HG02870 (cell line): ENCODE measurements around the gene FBXO8.

Source experiments
- ATAC-seq: cut with Tn5 transposase; IDR thresholded peaks from one replicate; pipeline ENCODE4 v1.9.1; 2021; ENCODE audit warnings: mild to moderate bottlenecking, moderate library complexity; ENCODE audit not compliant: unreplicated experiment

FBXO8 gene

DNA sequence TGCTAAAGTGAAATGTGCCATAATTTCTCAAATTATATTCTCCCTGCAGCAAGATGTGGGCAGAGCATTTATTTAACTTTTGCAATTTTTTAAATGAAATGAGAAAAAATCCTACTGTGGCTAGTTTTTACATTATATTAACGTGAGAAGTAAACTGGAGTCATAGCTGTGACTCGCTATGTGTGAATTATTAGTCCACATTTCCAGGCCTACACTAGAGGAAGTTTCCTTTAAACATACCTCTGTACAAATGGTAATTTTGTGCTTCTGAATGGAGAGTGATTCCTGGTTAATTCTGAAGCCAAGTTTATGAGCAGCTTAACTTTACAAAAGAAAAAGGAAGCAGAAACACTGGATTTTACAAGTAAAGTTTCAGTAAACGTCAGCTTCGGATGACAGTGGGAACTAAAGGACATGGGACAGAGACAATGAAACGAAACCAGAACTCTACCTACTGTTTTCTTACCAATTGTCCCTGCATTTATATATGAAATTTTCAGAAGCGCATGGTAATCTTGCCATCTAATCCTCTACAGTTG lies 72.4 kb downstream of the FBXO8 start:
- ATAC-seq: no peak

GRCh38 chr4:174210354-174210753 lies 73.1 kb downstream of the FBXO8 start:
- no peak for ATAC-seq

GRCh38 chr4:174209341-174209740 lies 74.1 kb downstream of the FBXO8 start:
- ATAC-seq: no peak

DNA sequence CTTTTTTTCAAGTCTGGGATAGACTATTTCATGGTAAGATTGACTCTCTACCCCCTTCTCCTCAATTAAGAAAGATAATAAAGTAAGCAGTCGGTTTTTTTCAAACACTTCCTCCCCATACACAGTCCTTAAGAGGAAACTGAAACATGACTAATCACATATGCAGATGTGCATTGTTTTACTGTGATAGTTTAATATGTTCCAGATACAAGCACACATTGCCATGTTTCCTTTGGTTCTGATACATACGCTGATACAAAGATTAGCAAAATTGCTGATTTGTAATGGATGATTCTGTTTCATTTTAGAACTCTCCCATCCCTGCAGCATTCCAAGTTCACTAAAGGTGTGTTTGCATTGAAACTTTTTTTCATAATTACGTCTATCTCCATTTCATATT lies 76.1 kb downstream of the FBXO8 start:
- no peak for ATAC-seq

DNA sequence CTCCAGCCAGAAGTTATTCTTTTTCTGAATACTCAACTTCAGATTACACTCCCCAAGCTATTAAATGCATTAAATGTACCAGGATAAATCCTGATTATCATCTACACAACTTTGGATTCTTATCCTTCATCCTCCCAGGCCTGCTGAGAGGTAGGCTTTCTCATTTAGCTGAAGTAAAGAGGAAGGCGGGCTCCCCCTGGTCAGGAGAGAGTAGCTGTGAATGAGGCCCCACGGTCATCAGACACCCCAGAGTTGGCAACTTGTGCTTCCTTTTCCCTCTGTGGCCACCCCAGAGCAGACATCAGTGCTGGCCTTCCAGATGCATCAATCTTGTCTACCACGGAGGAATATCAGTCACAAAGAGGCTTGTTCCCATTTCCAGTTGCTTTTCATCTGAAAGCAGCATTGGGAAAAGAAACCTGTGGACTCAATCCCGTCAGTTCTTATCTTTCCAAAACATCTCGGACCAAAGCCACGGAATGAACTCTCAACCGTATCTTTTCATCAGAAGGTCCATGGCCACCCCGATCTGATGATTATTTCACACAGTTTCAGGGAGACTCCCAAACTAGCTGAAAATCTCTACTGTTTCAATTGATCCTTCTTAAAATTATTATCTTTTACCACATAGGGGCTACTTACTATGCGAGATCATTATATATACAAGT lies 79.2 kb downstream of the FBXO8 start:
- ATAC-seq: no peak

DNA sequence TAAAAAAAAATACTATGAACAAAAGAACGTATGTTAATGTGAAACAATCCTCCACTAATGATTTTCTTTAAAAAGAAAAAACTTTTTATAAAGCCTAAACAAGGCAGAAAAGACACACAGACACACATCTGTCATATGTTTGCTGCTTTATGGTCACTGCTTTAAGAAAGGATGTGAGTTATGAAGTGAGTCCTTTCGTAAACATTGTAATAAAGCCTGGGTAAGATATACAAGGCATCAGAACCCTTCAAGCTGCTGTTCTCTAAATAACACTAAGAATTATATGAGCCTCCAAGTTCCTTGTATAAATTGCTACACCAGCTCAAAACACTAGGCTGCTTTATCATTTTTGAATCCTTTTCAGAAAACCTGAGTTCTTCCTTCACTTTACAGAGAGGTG lies 81.6 kb downstream of the FBXO8 start:
- ATAC-seq: no peak

DNA sequence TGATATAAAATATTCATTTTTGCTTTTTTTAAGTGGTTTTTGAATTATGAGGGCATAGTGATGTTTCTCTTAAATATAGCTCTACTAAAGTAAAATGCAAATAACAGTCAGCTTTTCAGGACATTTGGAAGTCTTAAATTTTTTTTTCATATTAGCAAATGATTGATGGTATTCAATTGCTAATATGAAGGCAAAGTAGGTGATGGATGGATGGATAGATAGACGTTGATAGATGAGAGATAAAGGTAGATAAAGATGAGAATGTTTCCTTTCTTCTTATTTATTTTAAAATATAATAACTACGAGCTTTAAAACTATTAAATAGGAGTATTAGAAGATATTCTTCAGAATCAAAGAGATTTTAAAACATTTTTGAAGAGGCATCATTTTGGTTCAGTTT lies 83.7 kb downstream of the FBXO8 start:
- ATAC-seq: no peak

GRCh38 chr4:174198828-174199227 lies 84.6 kb downstream of the FBXO8 start:
- no peak for ATAC-seq

DNA sequence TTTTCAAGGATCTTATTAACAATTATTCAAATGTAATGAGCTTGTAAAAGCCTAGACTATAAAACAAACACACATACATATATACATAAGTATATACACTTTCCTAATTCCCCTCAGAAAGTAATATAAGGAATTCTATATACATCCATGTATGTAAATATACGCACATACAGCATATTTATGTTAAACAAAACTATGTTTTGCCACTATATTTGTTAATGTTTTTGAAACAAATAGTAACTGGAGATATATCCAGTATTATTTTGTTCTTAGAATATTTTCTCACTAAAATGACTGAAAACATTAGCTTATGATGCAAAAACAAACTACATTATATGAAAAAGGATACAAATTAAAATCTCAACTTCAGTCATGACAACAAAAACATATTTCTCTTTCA lies 85.1 kb downstream of the FBXO8 start:
- ATAC-seq: no peak

DNA sequence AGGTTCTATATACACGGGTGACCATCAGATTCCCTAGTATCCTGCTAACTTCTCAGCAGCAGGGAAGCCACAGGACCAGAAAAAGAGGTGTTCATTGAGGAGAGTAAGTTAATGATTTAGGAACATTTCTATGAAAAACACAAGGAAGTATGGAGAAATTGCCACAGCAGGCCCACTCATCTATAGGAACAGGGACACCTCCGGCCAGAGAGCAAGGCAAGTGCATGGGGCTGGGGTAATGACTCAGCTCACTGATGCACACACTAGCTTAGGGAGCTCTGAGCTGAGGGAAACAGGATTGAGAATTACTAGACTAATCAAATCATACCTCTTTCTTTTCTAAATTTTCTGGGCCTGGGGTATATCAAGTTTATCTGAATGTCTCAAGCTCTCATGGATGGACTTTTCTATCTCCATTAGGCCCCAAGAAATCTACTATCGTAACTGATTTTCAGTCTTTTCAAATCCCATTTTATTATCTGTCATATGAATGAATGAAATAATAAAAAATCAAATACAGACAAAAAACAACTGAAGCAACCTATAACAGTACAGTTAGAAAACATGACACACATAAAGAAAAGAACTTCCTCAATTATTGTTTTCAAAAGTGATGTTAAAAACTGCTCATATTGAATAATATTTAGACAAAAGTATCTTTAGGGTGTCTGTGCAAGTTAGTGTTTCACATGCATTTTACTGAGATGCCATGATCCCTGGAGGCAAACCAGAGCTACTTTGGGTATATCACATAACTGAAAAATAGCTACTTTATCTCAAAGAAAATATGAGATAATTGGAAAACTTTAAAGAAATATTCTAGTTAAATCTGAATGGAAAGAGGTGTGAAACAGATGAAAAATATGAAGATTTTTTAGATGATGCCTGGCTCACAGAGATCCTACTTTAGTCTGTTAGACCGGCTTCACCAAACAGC lies 89.8 kb downstream of the FBXO8 start:
- ATAC-seq: no peak

GRCh38 chr4:174192943-174193342 lies 90.5 kb downstream of the FBXO8 start:
- ATAC-seq: no peak

DNA sequence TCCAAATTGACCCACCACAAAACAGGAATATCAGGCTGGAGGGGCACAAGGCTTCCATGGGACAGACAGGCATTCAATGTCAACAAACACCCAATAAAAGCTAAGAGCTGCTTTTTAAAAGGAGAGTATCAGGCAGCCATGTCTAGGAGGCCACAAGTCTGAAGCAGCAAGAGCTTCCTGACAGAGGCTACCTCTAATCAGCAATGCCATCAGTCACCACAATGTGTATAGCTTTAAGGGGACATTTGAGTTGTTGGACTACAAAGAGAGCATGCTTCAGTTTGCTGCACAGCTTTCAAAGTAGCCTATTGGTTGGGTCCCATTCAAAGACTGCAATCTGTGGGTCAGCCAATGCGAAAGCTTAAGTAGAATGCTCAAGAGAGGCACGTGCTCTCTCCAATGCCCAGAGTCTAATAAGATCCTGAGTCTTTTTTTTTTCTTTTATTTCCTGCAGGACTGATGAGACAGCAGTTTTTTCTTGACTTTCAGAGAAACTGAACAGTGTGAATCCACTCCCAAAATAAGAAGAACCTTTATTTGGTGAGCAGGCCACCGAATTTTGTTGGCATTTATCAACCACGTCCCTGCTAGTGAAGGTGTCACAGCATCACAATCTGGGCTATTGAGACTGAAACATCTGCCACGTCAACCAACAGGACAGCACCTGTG lies 92.5 kb downstream of the FBXO8 start:
- no peak for ATAC-seq

- ATAC-seq: no peak
These were observed 94.0 kb downstream of the FBXO8 start for GRCh38 chr4:174189392-174190015.
